SU-DHL-6 (cell line): ENCODE results near the gene CCNY.

ENCODE experiments used
- H2AFZ ChIP-seq: fragments of 200-600 bp; sonication (generic); 2 replicates; pipeline ENCODE4 v1.6.1; 2014; ENCODE audit warnings: low read depth, mild to moderate bottlenecking, moderate library complexity, mixed read lengths, antibody characterized with exemption, low read length; ENCODE audit not compliant: severe bottlenecking
- H3F3A ChIP-seq: fragments of 200-600 bp; shearing (Covaris generic); 2 replicates; pipeline ENCODE4 v1.6.0; 2016; ENCODE audit warnings: antibody characterized with exemption, mild to moderate bottlenecking; ENCODE audit not compliant: insufficient read depth
- H3K27ac ChIP-seq: fragments of 200-600 bp; sonication (generic); 2 replicates; pipeline ENCODE4 v1.5.1; 2016; ENCODE audit warnings: low read depth, mild to moderate bottlenecking, low read length, moderate library complexity, mixed read lengths
- H3K27me3 ChIP-seq: fragments of 200-600 bp; sonication (generic), shearing (Covaris generic); 2 replicates; pipeline ENCODE4 v1.6.0; 2014; ENCODE audit warnings: mild to moderate bottlenecking, low read length
- H3K36me3 ChIP-seq: fragments of 200-600 bp; sonication (generic); 2 replicates; pipeline ENCODE4 v1.6.1; 2014; ENCODE audit warnings: mild to moderate bottlenecking, low read length, mixed read lengths
- H3K4me2 ChIP-seq: fragments of 300-600, 200-600 bp; shearing (Covaris generic), sonication (generic); 2 replicates; pipeline ENCODE4 v1.6.0; 2014; ENCODE audit warnings: low read length, low read depth, mild to moderate bottlenecking; ENCODE audit not compliant: poor library complexity, severe bottlenecking
- H3K4me3 ChIP-seq: fragments of 200-600 bp; sonication (generic); 2 replicates; pipeline ENCODE4 v1.5.1; 2014; ENCODE audit warnings: antibody characterized with exemption, low read length, mild to moderate bottlenecking, mixed read lengths; ENCODE audit not compliant: insufficient read depth, poor library complexity, severe bottlenecking
- H3K79me2 ChIP-seq: fragments of 200-600 bp; sonication (generic); 2 replicates; pipeline ENCODE4 v1.6.1; 2014; ENCODE audit warnings: mild to moderate bottlenecking, low read length, moderate library complexity; ENCODE audit not compliant: insufficient read depth
- H3K9ac ChIP-seq: fragments of 200-600 bp; sonication (generic); 2 replicates; pipeline ENCODE4 v1.7.0; 2014; ENCODE audit warnings: mild to moderate bottlenecking, low read length
- H3K9me2 ChIP-seq: fragments of 200-600 bp; sonication (generic); replicated peaks from 2 replicates; pipeline ENCODE4 v1.6.1; 2014; ENCODE audit warnings: low read length; ENCODE audit not compliant: insufficient read depth
- H3K9me3 ChIP-seq: fragments of 200-600 bp; sonication (generic); 2 replicates; pipeline ENCODE4 v1.6.1; 2014; ENCODE audit warnings: low read length, mixed read lengths; ENCODE audit not compliant: insufficient read depth
- H4K20me1 ChIP-seq: fragments of 200-600 bp; sonication (generic); 2 replicates; pipeline ENCODE4 v1.6.1; 2014; ENCODE audit warnings: low read depth, mild to moderate bottlenecking, antibody characterized with exemption, low read length, moderate library complexity, mixed read lengths
- CTCF ChIP-seq: fragments of 200-600 bp; sonication (generic); IDR thresholded peaks from one replicate; pipeline ENCODE4 v1.5.1; 2017; ENCODE audit warnings: antibody characterized with exemption, mild to moderate bottlenecking, low read length, moderate library complexity; ENCODE audit not compliant: insufficient read depth, poor library complexity, severe bottlenecking
- EZH2phosphoT487 ChIP-seq: fragments of 200-600 bp; sonication (generic), shearing (Covaris generic); conservative IDR thresholded peaks from 2 replicates; pipeline ENCODE4 v1.6.1; 2018; ENCODE audit warnings: mild to moderate bottlenecking, antibody characterized with exemption, low read length, moderate library complexity, mixed read lengths

CCNY gene

GRCh38 chr10:35471435-35471834, 135.1 kb downstream of the CCNY start:
- Histone ChIP-seq H3K36me3 (no peaks in the 10 kb centered on the region), H3K9ac (no peak overlapping the region), H3K79me2 (no peaks in the 10 kb centered on the region), H3F3A (no peaks in the 10 kb centered on the region), H3K4me2 (no peak overlapping the region), H3K9me2 (no peaks in the 10 kb centered on the region), H3K27me3 (no peaks in the 10 kb centered on the region), H2AFZ (no peak overlapping the region), H4K20me1 (peaks cover 7% of the 10 kb centered on the region), H3K27ac (no peak overlapping the region), H3K4me3 (no peak overlapping the region), H3K9me3 (no peaks in the 10 kb centered on the region)
- TF ChIP-seq CTCF = no peak
- TF ChIP-seq EZH2phosphoT487 = no peak

- Histone ChIP-seq H3K79me2 (no peaks in the 10 kb centered on the region), H3K9ac (no peak overlapping the region), H3K4me3 (no peak overlapping the region), H3F3A (no peaks in the 10 kb centered on the region), H3K36me3 (no peaks in the 10 kb centered on the region), H3K9me2 (no peaks in the 10 kb centered on the region), H3K27ac (no peak overlapping the region), H3K27me3 (no peaks in the 10 kb centered on the region), H3K4me2 (no peak overlapping the region), H4K20me1 (no peaks in the 10 kb centered on the region), H2AFZ (no peak overlapping the region), H3K9me3 (no peaks in the 10 kb centered on the region)
- no peak for TF ChIP-seq EZH2phosphoT487
- TF ChIP-seq CTCF = no peak
These were observed 143.8 kb downstream of the CCNY start for GRCh38 chr10:35480142-35480541.

GRCh38 chr10:35481413-35481812, 145.1 kb downstream of the CCNY start:
- Histone ChIP-seq H4K20me1 (no peaks in the 10 kb centered on the region), H2AFZ (no peak overlapping the region), H3K4me3 (no peak overlapping the region), H3K27ac (no peak overlapping the region), H3K79me2 (no peaks in the 10 kb centered on the region), H3K27me3 (no peaks in the 10 kb centered on the region), H3K9ac (no peak overlapping the region), H3K4me2 (no peak overlapping the region), H3K9me2 (no peaks in the 10 kb centered on the region), H3K36me3 (no peaks in the 10 kb centered on the region), H3K9me3 (no peaks in the 10 kb centered on the region), H3F3A (no peaks in the 10 kb centered on the region)
- no peak for TF ChIP-seq CTCF
- TF ChIP-seq EZH2phosphoT487 = no peak
